HG03460 (cell line): ENCODE data around the gene QSER1.
A peak's percentile ranks its signal among the peaks of the same experiment; 100 is the strongest.
"Not testable (repeated sequence)": the region's sequence is repeated elsewhere in the genome, so short reads cannot be mapped to it uniquely, and the experiment has no call there.

Experiments
- ATAC-seq: cut with Tn5 transposase; IDR thresholded peaks from one replicate; pipeline ENCODE4 v1.9.1; 2021; ENCODE audit not compliant: unreplicated experiment

QSER1 gene

DNA sequence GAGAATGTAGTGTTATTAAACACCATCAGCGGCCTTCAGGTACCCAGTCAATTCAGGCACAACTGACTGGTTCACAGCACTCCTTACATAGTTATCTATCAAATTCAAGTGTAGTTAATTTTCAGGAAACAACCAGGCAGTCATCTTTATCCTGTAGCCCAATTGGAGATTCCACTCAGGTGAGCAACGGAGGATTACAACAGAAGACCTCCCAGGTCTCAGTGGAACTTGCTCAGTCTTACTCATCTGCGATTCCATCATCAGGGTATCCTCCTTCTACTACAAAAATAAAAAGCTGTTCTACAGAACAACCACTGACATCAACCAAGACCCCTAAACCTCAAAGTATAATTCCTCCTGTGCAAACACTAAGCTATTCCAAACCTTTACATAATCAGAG lies 39.6 kb downstream of the QSER1 start:
- ATAC-seq = no peak

- no peak for ATAC-seq
These were observed 42.9 kb downstream of the QSER1 start for GRCh38 chr11:32935462-32936029.

DNA sequence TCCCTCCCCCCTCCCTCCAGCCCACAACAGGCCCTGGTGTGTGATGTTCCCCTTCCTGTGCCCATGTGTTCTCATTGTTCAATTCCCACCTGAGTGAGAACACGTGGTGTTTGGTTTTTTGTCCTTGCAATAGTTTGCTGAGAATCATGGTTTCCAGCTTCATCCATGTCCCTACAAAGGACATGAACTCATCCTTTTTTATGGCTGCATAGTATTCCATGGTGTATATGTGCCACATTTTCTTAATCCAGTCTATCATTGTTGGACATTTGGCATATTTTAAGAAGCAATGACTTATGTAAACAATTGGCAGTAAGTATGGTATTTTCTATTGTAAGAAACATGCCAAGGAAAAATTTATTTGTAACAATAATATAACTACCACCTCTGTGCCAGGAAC lies 43.6 kb downstream of the QSER1 start:
- not testable (repeated sequence) for ATAC-seq

- not testable (repeated sequence) for ATAC-seq
These were observed 44.7 kb downstream of the QSER1 start for GRCh38 chr11:32937283-32937682.

DNA sequence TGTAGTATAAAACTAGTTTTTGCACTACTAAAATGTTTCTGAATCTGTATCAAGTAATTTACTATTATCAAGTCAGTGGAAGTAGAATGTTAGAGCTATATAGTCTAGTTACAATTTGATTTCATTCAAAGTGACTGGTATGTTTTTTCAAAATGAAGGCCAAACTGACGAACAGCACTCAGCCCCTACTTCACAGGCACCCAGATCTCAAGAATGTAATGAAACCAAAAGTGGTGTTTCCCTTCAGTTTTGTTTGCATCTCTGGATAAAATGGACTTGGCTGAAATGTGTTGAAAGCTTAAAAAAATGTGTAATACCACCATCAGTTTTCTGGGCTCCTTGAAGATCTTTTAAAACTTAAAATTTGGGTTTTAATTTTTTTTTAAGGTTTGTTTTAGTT lies 46.4 kb downstream of the QSER1 start:
- peak; percentile 50 for ATAC-seq

- no peak for ATAC-seq
These were observed 47.3 kb downstream of the QSER1 start for GRCh38 chr11:32939866-32940265.

GRCh38 chr11:32940865-32941264 lies 48.3 kb downstream of the QSER1 start:
- ATAC-seq = peak; percentile 63

DNA sequence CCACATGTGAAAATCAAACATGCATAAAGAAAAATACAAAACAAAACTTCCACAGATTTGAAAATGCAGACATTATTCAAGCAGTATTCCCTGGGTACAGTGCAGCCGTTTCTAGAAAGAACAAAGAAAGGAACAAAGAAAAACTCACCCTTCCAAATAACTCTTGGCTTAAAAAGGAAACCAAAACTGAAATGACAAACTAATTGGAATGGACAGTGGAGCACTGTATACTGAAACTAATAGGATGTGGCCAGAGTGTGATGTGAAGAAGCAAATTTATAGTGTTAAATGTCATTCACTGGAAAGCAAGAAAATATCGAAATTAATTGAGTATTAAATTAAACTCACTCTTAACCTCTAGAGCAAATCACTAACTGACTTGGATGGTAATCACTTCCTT lies 55.4 kb downstream of the QSER1 start:
- no peak for ATAC-seq

DNA sequence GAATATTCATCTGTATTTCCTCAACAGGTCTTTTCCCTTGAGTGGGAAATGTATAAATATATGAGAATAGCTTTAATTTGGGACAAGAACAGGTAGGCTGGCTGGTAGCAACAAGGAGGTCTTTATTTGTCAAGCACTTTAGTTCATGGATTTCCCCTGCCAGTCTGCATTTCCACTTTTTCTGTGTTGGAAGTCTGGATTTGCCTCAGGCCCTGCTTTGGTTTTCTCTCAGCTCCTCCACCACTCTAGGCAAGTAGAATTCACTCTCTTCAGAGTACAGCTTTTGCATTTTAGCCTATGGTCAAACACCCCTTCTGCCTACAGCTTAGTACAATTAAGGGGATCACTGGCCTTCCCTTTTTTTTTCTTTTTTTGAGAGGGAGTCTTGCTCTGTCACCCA lies 57.1 kb downstream of the QSER1 start:
- no peak for ATAC-seq

- no peak for ATAC-seq
These were observed 59.8 kb downstream of the QSER1 start for GRCh38 chr11:32952421-32952820.

GRCh38 chr11:32953700-32954099 lies 61.1 kb downstream of the QSER1 start:
- no peak for ATAC-seq

GRCh38 chr11:32960553-32961164 lies 68.0 kb downstream of the QSER1 start:
- ATAC-seq = no peak

DNA sequence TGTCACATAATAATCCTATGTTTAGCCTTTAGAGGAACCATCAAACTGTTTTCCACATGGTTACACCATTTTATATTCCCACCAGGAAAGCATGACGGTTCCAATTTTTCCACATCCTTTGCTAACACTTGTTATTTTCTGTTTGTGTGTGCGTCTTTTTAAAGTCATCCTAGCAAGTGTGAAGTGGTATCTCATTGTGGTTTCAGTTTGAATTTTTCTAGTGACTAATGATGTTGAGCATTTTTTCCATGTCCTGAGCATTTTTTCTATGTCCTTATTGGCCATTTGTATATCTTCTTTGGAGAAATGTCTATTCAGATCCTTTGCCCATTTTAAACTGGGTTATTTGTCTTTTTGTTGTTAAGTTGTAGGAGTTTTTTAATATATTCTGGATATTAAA lies 69.4 kb downstream of the QSER1 start:
- no peak for ATAC-seq

DNA sequence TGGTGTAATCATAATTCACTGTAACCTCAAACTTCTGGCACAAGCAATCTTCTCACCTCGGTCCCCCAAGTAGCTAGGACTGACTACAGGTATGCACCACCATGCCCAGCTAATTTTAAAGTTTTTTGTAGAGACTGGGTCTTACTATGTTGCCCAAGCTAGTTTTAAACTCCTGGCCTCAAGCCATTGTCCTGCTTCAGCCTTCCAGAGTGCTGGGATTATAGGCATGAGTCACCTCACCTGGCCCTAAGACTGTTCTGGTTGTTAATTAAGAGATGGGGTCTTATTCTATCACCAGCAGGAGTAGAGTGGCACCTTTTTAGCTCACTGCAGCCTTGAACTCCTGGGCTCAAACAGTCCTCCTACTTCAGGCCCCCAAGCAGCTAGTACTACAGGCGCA lies 71.1 kb downstream of the QSER1 start:
- no peak for ATAC-seq

DNA sequence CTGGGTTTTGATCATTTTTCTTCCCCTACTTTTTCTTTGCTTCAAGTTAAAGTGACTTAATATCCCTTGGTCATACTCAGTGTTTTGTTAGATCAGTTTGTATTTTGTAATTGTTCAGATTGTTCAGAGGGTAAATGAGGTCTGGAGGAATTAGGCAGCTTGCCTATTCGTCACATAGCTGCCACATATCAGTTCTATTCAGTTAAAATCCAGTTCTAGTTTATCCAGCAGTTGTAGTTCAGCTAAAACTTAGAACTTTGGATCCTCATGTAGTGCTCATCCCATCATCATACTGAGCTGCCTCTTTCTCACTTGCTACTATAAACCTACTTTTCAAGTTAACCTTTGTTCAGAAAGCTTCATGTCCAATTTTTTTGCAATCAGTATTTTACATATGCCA lies 75.9 kb downstream of the QSER1 start:
- no peak for ATAC-seq

DNA sequence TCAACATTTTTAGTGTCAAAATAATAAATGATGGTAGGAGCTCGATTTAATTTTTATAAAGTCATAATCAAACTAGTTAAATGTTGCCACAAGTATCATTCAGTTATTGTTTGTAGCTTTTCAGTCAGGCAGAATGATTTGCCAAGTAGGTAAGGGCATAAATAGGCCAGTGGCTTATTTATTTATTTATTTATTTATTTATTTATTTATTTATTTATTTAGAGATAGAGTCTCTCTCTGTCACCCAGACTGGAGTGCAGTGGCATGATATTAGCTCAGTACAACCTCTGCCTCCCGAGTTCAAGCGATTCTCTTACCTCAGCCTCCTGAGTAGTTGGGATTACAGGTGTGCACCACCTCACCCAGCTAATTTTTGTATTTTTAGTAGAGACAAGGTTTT lies 79.6 kb downstream of the QSER1 start:
- ATAC-seq = not testable (repeated sequence)

GRCh38 chr11:32972781-32973180 lies 80.2 kb downstream of the QSER1 start:
- ATAC-seq = no peak

DNA sequence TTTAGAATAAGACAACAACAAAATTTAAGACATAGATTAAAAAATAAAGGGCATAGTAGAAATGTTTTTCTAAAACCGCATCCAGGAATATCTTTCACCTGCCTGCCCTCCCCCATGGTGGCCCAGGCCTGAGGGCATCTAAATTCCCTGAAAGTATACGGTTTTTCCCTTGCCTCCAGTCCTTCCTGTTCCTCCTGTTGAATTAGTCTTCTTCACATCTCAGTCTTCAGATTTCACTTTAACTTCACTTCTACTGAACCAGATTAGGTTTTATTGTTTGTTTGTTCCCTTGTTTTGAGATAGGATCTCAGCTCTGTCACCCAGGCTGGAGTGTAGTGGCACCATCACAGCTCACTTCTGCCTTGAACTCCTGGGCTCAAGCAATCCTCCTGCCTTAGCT lies 90.0 kb downstream of the QSER1 start:
- no peak for ATAC-seq

GRCh38 chr11:32983506-32983905 lies 90.9 kb downstream of the QSER1 start:
- no peak for ATAC-seq

DNA sequence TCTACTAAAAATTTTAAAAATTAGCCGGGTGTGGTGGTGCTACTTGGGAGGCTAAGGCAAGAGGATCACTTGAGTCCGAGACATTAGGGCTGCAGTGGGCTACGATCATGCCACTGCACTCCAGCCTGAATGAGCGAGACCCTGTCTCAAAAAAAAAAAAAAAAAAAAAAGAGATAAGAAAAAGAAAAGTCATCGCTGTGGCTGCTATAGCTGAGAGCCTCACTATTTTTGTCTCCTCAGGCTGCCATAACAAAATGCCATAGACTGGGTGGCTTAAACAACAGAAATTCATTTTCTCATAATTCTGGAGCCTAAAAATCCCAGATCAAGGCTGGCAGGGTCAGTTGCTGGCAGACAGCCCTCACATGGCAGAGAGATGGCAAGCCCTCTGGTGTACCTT lies 93.0 kb downstream of the QSER1 start:
- no peak for ATAC-seq

GRCh38 chr11:32987851-32988250 lies 95.2 kb downstream of the QSER1 start:
- ATAC-seq = no peak

DNA sequence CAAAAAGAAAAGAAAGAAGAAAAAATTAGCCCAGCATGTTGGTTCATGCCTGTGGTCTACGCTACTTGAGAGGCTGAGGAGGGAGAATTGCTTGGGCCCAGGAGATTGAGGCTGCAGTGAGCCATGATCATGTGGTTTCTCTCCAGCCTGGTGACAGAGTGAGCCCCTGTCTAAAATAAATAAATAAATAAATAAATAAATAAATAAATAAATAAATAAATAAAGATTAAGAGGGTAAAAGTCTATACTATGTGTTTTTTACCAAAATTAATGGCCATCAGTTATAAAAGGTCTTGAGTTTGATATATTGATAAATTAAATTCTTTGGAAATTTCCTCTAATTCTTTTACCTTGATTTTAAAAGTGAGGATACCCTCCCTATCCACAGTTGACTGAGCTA lies 97.9 kb downstream of the QSER1 start:
- no peak for ATAC-seq

GRCh38 chr11:32991427-32991826 lies 98.8 kb downstream of the QSER1 start:
- no peak for ATAC-seq
